ENCODE data around the gene STIL. TPM values are rescaled to one million over a fixed set of nuclear protein-coding genes. Genes with fewer than 3 reads are reported as not detected.
A peak's percentile ranks its signal among the peaks of the same experiment; 100 is the strongest.

STIL gene
- total and polyA plus RNA-seq, 2 of the 13 experiments (the other 11 are each of a cell fraction or from before 2014, with no cell fraction given): 13.7 to 18.6 TPM

GRCh38 chr1:47332779-47333577, 19.0 kb upstream of the STIL start:
- Histone ChIP-seq H4K20me1 (ENCODE audit: insufficient read depth, low read length) (no peaks in the 10 kb centered on the region; the same call in 1 of the 2 replicates), H2AFZ (ENCODE audit: low read length) (peak overlapping the region; percentile 38), H3K9me3 (ENCODE audit: low read length) (no peaks in the 10 kb centered on the region), H3K4me2 (ENCODE audit: low read depth, low read length) (peak overlapping the region; percentile 79), H3K79me2 (ENCODE audit: insufficient read depth, low read length) (peaks cover 35% of the 10 kb centered on the region), H3K27ac (ENCODE audit: extremely low read length, insufficient read depth, low read length) (peak overlapping the region; percentile 99), H3K9ac (ENCODE audit: insufficient read depth, low read depth, low read length) (peak overlapping the region; percentile 95), H3K4me1 (ENCODE audit: insufficient read depth, low read length) (peaks cover 48% of the 10 kb centered on the region), H3K4me3 (replicated peaks in 1 of 3; ENCODE audit: insufficient read depth in 1 of 3, low read depth in 2 of 3, low read length in 3 of 3) (peak overlapping the region; percentile 87 to 98 (median 94)), H3K27me3 (ENCODE audit: control insufficient read depth in 1 of 2, insufficient read depth in 2 of 2, low read length in 2 of 2) (no peaks in the 10 kb centered on the region; a peak in 1 of 5 replicates), H3K36me3 (replicated peaks in 1 of 2; ENCODE audit: control insufficient read depth in 1 of 2, insufficient read depth in 2 of 2, low read length in 2 of 2) (peaks cover 0 to 2% of the 10 kb centered on the region in 2 experiments; a peak in 2 of 5 replicates)
- ChIA-PET CTCF (ENCODE audit: low intra/inter-chr PET ratio, low total read pairs) (no interaction called here), POLR2A (interaction anchor here (0.6 to 3.2 kb wide), 13 partner anchors 9 to 716 kb away, joined by 3 to 54 read pairs (median 4); partner anchors contain the start of genes FOXD2, MOB3C and STIL)
- WGBS (ENCODE audit: low lambda C conversion rate): 9% methylated on average over 18 of the region's 19 CpGs
- BruUV-seq (replicated peaks): TSS peak; percentile 66
- ATAC-seq: no peak
- in situ Hi-C loops (cut with HindIII; ENCODE audit: extremely low pct_ligation_motif_present, low pct_unique_long_range_greater_than_20kb): no loop called here
- FAIRE-seq: no peak
- intact Hi-C loops (cut with micrococcal nuclease; ENCODE audit: unreplicated experiment): loop anchor here (1.0 kb wide), 1 partner anchor 19 kb away; the partner anchor contains the start of gene STIL
- DNase-seq (ENCODE audit: low spot score): no peak
- TF ChIP-seq REL (CRISPR knock-in tag; conservative IDR thresholded peaks at IDR 0.05): no peak
- no peak for TF ChIP-seq ZNF597 (CRISPR knock-in tag; IDR thresholded peaks at IDR 0.05)
- TF ChIP-seq KLF11 (CRISPR knock-in tag; IDR thresholded peaks at IDR 0.05): peak; percentile 13; the same call in 1 of the 2 replicates
- TF ChIP-seq, protein P1, sequence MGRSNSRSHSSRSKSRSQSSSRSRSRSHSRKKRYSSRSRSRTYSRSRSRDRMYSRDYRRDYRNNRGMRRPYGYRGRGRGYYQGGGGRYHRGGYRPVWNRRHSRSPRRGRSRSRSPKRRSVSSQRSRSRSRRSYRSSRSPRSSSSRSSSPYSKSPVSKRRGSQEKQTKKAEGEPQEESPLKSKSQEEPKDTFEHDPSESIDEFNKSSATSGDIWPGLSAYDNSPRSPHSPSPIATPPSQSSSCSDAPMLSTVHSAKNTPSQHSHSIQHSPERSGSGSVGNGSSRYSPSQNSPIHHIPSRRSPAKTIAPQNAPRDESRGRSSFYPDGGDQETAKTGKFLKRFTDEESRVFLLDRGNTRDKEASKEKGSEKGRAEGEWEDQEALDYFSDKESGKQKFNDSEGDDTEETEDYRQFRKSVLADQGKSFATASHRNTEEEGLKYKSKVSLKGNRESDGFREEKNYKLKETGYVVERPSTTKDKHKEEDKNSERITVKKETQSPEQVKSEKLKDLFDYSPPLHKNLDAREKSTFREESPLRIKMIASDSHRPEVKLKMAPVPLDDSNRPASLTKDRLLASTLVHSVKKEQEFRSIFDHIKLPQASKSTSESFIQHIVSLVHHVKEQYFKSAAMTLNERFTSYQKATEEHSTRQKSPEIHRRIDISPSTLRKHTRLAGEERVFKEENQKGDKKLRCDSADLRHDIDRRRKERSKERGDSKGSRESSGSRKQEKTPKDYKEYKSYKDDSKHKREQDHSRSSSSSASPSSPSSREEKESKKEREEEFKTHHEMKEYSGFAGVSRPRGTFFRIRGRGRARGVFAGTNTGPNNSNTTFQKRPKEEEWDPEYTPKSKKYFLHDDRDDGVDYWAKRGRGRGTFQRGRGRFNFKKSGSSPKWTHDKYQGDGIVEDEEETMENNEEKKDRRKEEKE (IDR thresholded peaks at IDR 0.05): no peak
- TF ChIP-seq, protein P2, sequence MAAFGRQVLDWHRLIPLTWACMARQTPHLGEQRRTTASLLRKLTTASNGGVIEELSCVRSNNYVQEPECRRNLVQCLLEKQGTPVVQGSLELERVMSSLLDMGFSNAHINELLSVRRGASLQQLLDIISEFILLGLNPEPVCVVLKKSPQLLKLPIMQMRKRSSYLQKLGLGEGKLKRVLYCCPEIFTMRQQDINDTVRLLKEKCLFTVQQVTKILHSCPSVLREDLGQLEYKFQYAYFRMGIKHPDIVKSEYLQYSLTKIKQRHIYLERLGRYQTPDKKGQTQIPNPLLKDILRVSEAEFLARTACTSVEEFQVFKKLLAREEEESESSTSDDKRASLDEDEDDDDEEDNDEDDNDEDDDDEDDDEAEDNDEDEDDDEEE (CRISPR knock-in tag; IDR thresholded peaks at IDR 0.05): no peak
- peak; percentile 11; the same call in 1 of the 2 replicates for TF ChIP-seq KDM2A (CRISPR knock-in tag; IDR thresholded peaks at IDR 0.05; ENCODE audit: borderline replicate concordance, low read depth)
- no peak for TF ChIP-seq ZNF18 (CRISPR knock-in tag; IDR thresholded peaks at IDR 0.05; ENCODE audit: insufficient replicate concordance)
- no peak for TF ChIP-seq NR2F2 (IDR thresholded peaks at IDR 0.05; ENCODE audit: borderline replicate concordance, low read depth)
- peak; percentile 47; the same call in 1 of the 2 replicates for TF ChIP-seq FOXK1 (CRISPR knock-in tag; IDR thresholded peaks at IDR 0.05; ENCODE audit: borderline replicate concordance, low read depth)
- no peak for TF ChIP-seq PTBP1 (IDR thresholded peaks at IDR 0.05; ENCODE audit: low read depth, low read length, poor library complexity, severe bottlenecking)
- TF ChIP-seq NONO (IDR thresholded peaks at IDR 0.05): no peak
- TF ChIP-seq NONO (CRISPR knock-in tag; conservative IDR thresholded peaks at IDR 0.05): no peak; the same call in 1 of the 2 replicates
- no peak for TF ChIP-seq ZFP82 (CRISPR knock-in tag; IDR thresholded peaks at IDR 0.05; ENCODE audit: borderline replicate concordance)
- no peak for TF ChIP-seq HNF4A (CRISPR knock-in tag; IDR thresholded peaks at IDR 0.05)
- no peak for TF ChIP-seq RAD51 (IDR thresholded peaks at IDR 0.05; ENCODE audit: borderline replicate concordance)
- TF ChIP-seq ZNF572 (CRISPR knock-in tag; IDR thresholded peaks at IDR 0.05): no peak
- TF ChIP-seq NR2F1 (CRISPR knock-in tag; IDR thresholded peaks at IDR 0.05): no peak

All from HepG2 (cell line).